Activated CD8-positive, alpha-beta memory T cell treated with anti-CD3 and anti-CD28 coated beads for 1 hour (primary cell): Measurements from ENCODE around the gene NIPAL1.

Experiments used
- DNase-seq, 2 donors: peaks; one replicate each; pipeline ENCODE4 v3.0.0-alpha.2; 2020; ENCODE audit warnings: low read depth in 1 of 2; ENCODE audit errors: extremely low read depth in 1 of 2

NIPAL1 gene

GRCh38 chr4:48058617-48059530, 42.3 kb downstream of the NIPAL1 start:
- no peak for DNase-seq

GRCh38 chr4:48064349-48064748, 47.8 kb downstream of the NIPAL1 start:
- DNase-seq: no peak

- DNase-seq: no peak
These were observed 49.0 kb downstream of the NIPAL1 start for GRCh38 chr4:48065587-48066052.

GRCh38 chr4:48067536-48067935, 51.0 kb downstream of the NIPAL1 start:
- DNase-seq: no peak

GRCh38 chr4:48068182-48068581, 51.6 kb downstream of the NIPAL1 start:
- no peak for DNase-seq

- no peak for DNase-seq
These were observed 52.5 kb downstream of the NIPAL1 start for GRCh38 chr4:48069026-48069425.

- DNase-seq: no peak
These were observed 54.6 kb downstream of the NIPAL1 start for GRCh38 chr4:48071191-48071590.

- DNase-seq: no peak
These were observed 57.1 kb downstream of the NIPAL1 start for GRCh38 chr4:48073567-48074103.

- DNase-seq: no peak
These were observed 58.1 kb downstream of the NIPAL1 start for GRCh38 chr4:48074657-48075056.

- no peak for DNase-seq
These were observed 61.9 kb downstream of the NIPAL1 start for GRCh38 chr4:48078425-48078824.

GRCh38 chr4:48078862-48079655, 62.5 kb downstream of the NIPAL1 start:
- DNase-seq: no peak

GRCh38 chr4:48079972-48080391, 63.4 kb downstream of the NIPAL1 start:
- no peak for DNase-seq

GRCh38 chr4:48081196-48081595, 64.6 kb downstream of the NIPAL1 start:
- DNase-seq: no peak

GRCh38 chr4:48082956-48083355, 66.4 kb downstream of the NIPAL1 start:
- no peak for DNase-seq

- no peak for DNase-seq
These were observed 69.4 kb downstream of the NIPAL1 start for GRCh38 chr4:48085821-48086589.
